ENCODE measurements around the gene SEMA5A.

GRCh38 chr5:9128136-9128535 is 417.7 kb downstream of the SEMA5A start:
- TF ChIP-seq CTCF (IDR thresholded peaks at IDR 0.05) (no peak), POLR2A (IDR thresholded peaks at IDR 0.05) (no peak)
